Stimulated activated CD4-positive, alpha-beta T cell treated with anti-CD3 and anti-CD28 coated beads, Interleukin-1b, Interleukin-23, amount 100 ng/mL, for 24 hours (primary cell): ENCODE data around the gene SLC26A6.

Source experiments
- DNase-seq, 4 experiments: peaks; one replicate each; pipeline ENCODE4 v3.0.0-alpha.2; 2020; ENCODE audit warnings: low read depth in 4 of 4, low spot score in 1 of 4

Gene SLC26A6

DNA sequence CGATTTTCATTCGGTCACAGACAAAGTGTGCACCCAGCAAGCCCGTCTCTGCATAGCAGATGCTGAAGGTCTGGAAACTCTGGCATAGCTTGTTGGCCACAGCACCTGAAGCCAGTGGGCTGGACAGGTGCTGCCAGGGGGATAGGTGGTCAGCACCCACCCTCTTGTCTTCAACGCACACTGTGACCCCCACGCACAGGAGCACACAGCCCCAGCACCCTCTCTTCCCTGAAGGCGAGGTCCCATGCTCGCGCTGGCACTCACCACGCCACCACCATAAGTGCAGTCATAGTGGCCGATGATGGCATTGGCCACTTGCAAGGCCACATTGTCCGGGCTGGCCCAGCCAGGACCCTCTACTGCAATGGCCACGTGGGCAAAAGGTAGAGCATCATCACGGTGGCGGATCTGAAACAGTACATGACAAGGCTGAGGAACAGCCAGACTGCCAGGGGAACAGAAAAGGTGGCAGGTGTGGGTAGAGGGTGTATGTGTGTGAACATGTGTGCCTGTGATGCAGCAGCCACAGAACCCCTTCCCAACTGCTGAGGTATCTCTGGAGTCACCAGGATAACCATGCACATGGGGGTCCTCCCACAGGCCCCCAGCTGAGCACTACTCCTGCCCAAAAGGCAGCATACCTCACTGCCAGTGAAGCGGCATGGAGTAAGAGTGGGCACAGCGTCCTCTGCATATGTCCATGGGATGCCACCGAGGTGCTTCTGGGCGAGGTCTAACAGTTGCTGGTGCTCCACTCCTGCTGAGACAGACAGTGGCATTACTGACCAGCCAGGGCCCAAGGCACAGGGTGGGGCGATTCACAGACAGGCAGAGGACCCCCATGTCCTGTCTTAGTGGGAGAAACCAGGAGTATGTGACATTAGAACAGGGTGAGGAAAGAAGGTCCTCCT is 34.3 kb downstream of the SLC26A6 start:
- DNase-seq: no peak

- DNase-seq: no peak
Observed at GRCh38 chr3:48599509-48600285, 35.6 kb downstream of the SLC26A6 start.

GRCh38 chr3:48599077-48599501 is 36.2 kb downstream of the SLC26A6 start:
- DNase-seq: no peak

DNA sequence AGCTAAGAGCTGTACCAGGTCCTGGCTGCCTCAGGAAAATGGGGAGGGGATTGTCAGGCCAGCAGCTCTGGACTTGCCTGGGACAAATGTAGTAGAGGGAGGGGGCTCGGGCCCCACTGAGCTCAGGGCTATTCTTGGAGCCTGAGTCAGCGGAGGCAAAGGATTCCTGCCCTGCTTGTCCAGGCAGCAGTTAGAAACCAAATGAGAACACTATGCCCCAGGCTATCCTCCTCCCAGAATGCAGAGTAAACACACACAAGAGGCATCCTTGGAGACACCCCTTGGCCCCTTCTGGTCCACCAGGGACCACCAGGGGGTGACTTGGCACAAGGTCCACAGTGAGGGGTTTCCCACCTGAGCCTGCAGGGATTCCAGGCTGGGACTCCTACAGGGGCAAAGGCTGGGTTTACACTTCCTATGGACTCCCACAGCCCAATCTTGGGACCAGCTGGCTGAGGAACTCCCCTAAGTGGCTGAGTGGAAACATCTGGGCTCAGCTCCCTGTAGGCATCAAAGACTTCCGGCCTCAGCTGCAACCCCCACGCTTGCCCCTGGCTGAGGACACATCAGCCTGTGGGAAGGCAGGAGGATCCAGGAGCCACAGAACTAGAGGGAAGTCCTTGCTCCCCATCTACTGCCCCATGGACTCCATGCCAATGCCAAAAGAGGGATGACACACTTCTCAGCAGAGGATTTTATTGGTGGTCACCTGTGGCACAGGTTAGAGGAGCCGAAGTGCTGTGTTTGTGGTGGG is 36.8 kb downstream of the SLC26A6 start:
- no peak for DNase-seq

GRCh38 chr3:48597408-48597800 is 37.9 kb downstream of the SLC26A6 start:
- DNase-seq: no peak

GRCh38 chr3:48596676-48597407 is 38.4 kb downstream of the SLC26A6 start:
- DNase-seq: no peak

GRCh38 chr3:48596157-48596556 is 39.1 kb downstream of the SLC26A6 start:
- DNase-seq: no peak

DNA sequence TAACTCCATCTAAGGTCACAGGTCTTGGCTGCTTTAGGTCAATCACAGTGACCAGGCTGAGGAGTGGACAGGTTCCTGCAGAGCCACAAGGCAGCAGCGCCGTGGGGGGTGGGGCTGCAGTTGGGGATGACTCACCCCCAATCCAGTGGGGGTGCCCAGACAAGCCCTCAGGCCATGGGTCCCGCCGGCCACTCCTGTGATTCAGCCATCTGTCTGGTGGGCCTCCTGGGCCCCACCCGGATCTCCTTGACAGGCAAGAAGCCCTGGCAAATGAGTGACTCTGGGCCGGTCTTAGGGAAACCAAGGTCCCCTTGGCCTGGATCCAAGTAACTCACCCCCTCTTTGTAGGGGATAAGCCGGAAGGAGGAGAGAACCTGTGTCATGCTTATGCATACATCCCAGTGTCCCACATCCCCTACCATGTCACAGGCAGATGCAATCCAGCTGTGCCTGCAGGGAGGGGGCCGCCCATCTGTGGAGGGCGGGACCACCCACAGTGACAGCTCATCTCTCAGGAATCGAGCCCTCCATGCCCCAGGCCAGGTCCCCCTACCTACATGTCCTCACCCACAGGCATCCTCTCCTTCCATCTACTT is 39.6 kb downstream of the SLC26A6 start:
- DNase-seq: no peak

DNA sequence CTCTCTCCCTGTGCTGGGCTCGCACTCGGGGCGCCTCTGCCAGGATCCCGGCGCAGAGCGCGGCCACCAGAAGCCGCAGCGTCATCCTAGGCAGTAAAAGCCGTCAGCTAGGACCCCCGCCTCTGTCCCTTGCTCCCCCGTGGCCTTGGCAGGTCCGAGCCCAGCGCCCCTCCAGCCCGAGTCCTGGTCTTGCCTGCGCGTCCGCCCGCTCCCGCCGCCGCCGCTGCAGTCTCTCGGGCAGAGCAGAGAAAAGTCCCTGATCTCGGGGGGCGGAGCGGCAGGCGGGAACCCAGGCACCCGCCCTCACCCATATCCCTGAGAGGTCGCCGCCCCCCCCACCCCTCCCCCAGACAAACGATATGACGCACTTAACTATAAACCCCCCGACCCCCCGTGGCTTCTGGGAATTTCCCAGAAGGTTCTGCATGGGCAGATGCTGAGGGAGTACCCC is 40.2 kb downstream of the SLC26A6 start, which contains the start of gene COL7A1:
COL7A1 (minus strand) TSS at position 255 of the 451 bp plus-strand sequence; CDS start at position 85, 170 bp downstream.
- no peak for DNase-seq

DNA sequence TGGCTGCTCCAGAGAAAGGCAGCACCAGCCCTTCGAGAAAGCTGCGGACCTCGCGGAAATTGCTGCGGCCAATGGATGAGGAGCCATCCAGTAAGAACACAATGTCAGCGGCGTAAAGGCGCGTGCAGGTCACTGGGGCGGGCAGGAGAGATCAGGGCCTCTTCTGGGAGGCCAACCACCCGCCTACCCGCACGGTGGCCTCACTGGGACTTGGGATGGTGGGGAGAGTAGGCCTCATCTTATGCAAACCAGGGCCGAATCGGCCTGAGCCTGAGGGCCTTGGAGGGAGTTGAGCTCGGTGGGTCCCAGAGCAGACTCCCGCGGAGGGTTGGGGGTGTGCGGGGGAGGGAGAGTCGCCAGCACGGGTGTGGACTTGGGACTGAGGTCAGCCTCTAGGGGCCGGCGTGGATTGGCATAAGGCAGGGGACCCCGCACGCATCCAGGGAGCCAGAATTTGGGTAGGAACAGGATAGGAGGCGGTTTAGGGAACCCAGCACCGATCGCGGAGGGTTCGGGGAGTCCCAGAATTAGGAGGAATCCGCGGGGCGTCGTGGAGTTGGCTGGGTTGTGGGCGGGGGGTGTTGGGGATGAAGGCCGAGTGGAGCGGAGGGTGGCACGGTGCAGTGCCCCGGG is 40.7 kb downstream of the SLC26A6 start:
- no peak for DNase-seq

GRCh38 chr3:48593337-48593736 is 41.9 kb downstream of the SLC26A6 start:
- DNase-seq: no peak

GRCh38 chr3:48592519-48593087 is 42.7 kb downstream of the SLC26A6 start:
- no peak for DNase-seq

DNA sequence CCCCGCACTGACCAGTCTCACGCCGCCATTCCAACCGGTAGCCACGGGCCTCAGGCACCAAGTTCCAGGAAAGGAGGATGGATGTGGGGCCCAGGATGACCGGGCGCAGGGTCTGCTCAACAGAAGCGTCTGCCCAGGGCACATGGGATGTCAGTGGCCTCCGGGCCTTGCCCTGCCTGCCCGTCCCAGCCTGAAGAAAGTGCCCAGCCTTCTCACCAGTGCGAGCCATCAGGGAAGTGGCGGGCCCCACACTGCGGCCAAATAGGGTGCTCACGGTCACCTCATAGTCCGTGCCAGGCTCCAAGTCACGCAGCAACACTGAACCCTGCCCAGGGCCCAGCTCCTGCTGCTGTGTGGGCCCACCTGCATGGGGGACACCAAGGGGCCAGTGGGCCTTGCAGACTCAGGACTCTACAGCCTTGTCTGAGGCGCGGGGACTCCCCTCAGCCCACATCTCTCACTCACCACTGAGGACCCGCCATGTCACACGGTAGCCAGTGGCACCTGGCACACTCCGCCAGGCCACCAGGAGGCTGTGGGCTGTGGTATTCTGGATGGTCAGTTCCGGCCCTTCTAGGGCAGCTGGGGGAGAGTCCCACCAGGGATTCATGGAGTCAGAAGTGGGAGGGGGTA is 43.3 kb downstream of the SLC26A6 start:
- DNase-seq: no peak

DNA sequence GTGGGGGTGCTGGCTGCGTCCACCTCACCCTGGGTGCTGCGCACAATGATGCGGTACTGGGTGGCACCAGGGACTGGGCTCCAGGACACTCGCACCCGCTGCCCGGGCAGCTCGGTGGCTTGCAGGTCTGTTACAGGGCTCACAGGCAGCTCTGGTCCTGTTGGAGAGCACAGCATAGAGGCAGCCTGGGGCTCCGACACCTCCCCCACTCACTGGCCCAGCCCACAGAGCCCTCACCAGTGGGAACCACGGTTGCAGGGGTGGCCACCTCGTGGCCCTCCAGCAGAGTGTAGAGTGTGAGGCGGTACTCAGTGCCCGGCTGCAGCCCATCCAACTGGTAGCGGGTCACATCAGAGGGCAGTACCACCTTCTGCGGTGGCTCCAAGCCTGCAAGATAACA is 43.8 kb downstream of the SLC26A6 start:
- DNase-seq: no peak

DNA sequence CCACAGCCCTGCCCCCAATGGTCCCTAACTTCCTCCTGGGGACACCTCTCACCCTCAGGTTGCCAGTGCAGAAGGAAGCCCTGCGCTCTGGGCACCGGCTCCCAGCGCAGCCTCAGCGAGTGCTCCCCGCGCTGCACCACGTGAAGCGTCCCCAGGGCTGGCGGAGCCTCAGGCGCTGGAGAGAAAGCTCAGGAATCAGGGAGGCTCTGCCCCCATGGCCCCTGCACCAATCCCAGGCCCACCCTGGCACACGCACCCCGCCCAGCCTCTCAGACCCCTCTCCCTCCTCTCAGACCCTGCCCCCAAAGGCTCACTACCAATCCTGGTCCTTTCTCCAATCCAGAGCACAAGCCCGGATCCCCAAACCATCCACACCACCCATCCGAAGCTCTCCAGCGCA is 47.0 kb downstream of the SLC26A6 start:
- no peak for DNase-seq

- DNase-seq: no peak
Observed at GRCh38 chr3:48587686-48588085, 47.6 kb downstream of the SLC26A6 start.

GRCh38 chr3:48585411-48585810 is 49.9 kb downstream of the SLC26A6 start:
- DNase-seq: no peak

DNA sequence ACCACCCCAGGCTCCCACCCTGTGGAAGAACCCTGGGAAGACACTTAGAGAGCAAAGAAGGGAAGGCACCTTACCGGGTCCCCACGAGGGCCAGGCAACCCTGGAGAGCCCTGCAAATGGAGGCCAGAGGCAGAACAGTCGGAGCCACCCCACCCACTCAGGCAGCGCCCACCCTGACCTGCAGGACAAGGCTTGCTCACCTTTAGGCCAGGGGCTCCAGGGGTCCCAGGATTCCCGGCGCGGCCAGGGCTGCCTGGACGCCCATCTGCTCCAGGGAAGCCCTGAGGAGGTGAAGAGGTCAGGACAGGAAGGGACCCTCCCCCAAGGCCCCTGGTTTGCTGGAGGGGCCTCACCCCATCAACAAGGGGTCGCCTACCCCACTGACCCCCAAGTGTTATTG is 50.4 kb downstream of the SLC26A6 start:
- DNase-seq: no peak
